HFFc6 (cell line): ENCODE results near the gene PID1. TPM values are rescaled to one million over a fixed set of nuclear protein-coding genes. Genes with fewer than 3 reads are reported as not detected.

Experiments used
- DNase-seq: peaks from one replicate; pipeline ENCODE4 v3.0.0-alpha.2; 2018
- H3K27ac Mint-ChIP-seq: 2 replicates; pipeline ENCODE4 v1.8.0; 2020; ENCODE audit warnings: mild to moderate bottlenecking, mixed read lengths
- H3K27me3 Mint-ChIP-seq: 2 replicates; pipeline ENCODE4 v1.8.0; 2021; ENCODE audit warnings: mild to moderate bottlenecking, moderate library complexity, mixed read lengths; ENCODE audit not compliant: insufficient read depth
- H3K36me3 Mint-ChIP-seq: 2 replicates; pipeline ENCODE4 v1.8.0; 2021; ENCODE audit warnings: low read depth, mixed read lengths
- H3K4me1 Mint-ChIP-seq: 2 replicates; pipeline ENCODE4 v1.8.0; 2020; ENCODE audit warnings: low read depth, mixed read lengths
- H3K4me3 Mint-ChIP-seq: 2 replicates; pipeline ENCODE4 v1.8.0; 2020; ENCODE audit warnings: mild to moderate bottlenecking, moderate library complexity, mixed read lengths
- H3K9me3 Mint-ChIP-seq: 2 replicates; pipeline ENCODE4 v1.8.0; 2020; ENCODE audit warnings: mild to moderate bottlenecking, mixed read lengths
- CTCF ChIP-seq: fragments of 200-600 bp; sonication (generic); IDR thresholded peaks from 2 replicates; pipeline ENCODE4 v1.5.0; 2021; ENCODE audit warnings: antibody characterized with exemption, mild to moderate bottlenecking
- long read RNA-seq: library from polyadenylated mRNA; unstranded; transcript quantifications from one replicate; pipeline ENCODE4 v2.0.0, GENCODE V29; 2019
- total RNA-seq, 6 experiments: library from RNA; stranded (reverse); fragmentation: NEBNext Ultra II Directional; extraction: Animal tissue kit (Norgen Biotek cat#: 25700); gene quantifications; 2 replicates in 1 of 6; 3 replicates in 5 of 6; pipeline ENCODE4 v1.2.3, GENCODE V29; 2021

The PID1 gene
- 1 to 10 TPM; 6.7 to 9.1 (median 8.6) TPM for total RNA-seq
- long read RNA-seq, transcript PID1-203 (3 exons, 2,533 nt), result major isoform, 13 of 16 reads
- long read RNA-seq, partial matches to known transcripts, result 1 of 16 reads
- long read RNA-seq, other reads (novel, unspliced or antisense), result 1 of 16 reads

- H3K4me3 Mint-ChIP-seq, result peak within 1 kb of the TSS; percentile 89
- no peaks in the 10 kb centered on the region for H3K9me3 Mint-ChIP-seq
- H3K36me3 Mint-ChIP-seq, result no peaks in the 10 kb centered on the region
- no peak for DNase-seq
- peaks cover 1% of the 10 kb centered on the region for H3K27me3 Mint-ChIP-seq
- no peak for TF ChIP-seq CTCF
- H3K27ac Mint-ChIP-seq, result peak within 1 kb of the TSS; percentile 55
- peaks cover 61% of the 10 kb centered on the region for H3K4me1 Mint-ChIP-seq
These were observed at the start of gene PID1 for GRCh38 chr2:229270551-229271410. Gene PID1 (minus strand): TSS chr2:229271287. CDS start chr2:229271043, 244 bp downstream.

GRCh38 chr2:229319558-229319957 is 48.5 kb upstream of the PID1 start:
- no peaks in the 10 kb centered on the region for H3K4me1 Mint-ChIP-seq
- H3K36me3 Mint-ChIP-seq, result no peaks in the 10 kb centered on the region
- DNase-seq, result no peak
- H3K9me3 Mint-ChIP-seq, result peaks cover 4% of the 10 kb centered on the region; the same call in 1 of the 2 replicates
- H3K4me3 Mint-ChIP-seq, result no peak overlapping the region
- H3K27ac Mint-ChIP-seq, result no peak overlapping the region
- peaks cover 3% of the 10 kb centered on the region; the same call in 1 of the 2 replicates for H3K27me3 Mint-ChIP-seq
- no peak for TF ChIP-seq CTCF

- Mint-ChIP-seq H3K27me3 (peaks cover 3% of the 10 kb centered on the region; the same call in 1 of the 2 replicates), H3K36me3 (no peaks in the 10 kb centered on the region), H3K4me3 (no peak overlapping the region), H3K9me3 (no peaks in the 10 kb centered on the region), H3K4me1 (no peaks in the 10 kb centered on the region), H3K27ac (no peak overlapping the region)
- no peak for DNase-seq
- TF ChIP-seq CTCF, result no peak
These were observed 43.0 kb upstream of the PID1 start for GRCh38 chr2:229314117-229314516.

- H3K4me3 Mint-ChIP-seq, result no peak overlapping the region
- no peak for TF ChIP-seq CTCF
- H3K27me3 Mint-ChIP-seq, result no peaks in the 10 kb centered on the region
- no peaks in the 10 kb centered on the region for H3K4me1 Mint-ChIP-seq
- no peaks in the 10 kb centered on the region for H3K36me3 Mint-ChIP-seq
- H3K27ac Mint-ChIP-seq, result no peak overlapping the region
- no peaks in the 10 kb centered on the region for H3K9me3 Mint-ChIP-seq
- peak; percentile 55 for DNase-seq
These were observed 42.5 kb upstream of the PID1 start for GRCh38 chr2:229313591-229313990.

GRCh38 chr2:229301237-229301636 is 30.1 kb upstream of the PID1 start:
- DNase-seq, result no peak
- no peak overlapping the region for H3K27ac Mint-ChIP-seq
- TF ChIP-seq CTCF, result no peak
- H3K36me3 Mint-ChIP-seq, result no peaks in the 10 kb centered on the region
- H3K4me3 Mint-ChIP-seq, result no peak overlapping the region
- peaks cover 10% of the 10 kb centered on the region for H3K27me3 Mint-ChIP-seq
- H3K4me1 Mint-ChIP-seq, result no peaks in the 10 kb centered on the region
- H3K9me3 Mint-ChIP-seq, result no peaks in the 10 kb centered on the region
